ENCODE results near the gene PLCXD3. TPM values are rescaled to one million over a fixed set of nuclear protein-coding genes. Genes with fewer than 3 reads are reported as not detected.
"Not testable (repeated sequence)": the region's sequence is repeated elsewhere in the genome, so short reads cannot be mapped to it uniquely, and the experiment has no call there.

Gene PLCXD3
- total RNA-seq, 1 donor from 2014 or later = 1.1 TPM

DNA sequence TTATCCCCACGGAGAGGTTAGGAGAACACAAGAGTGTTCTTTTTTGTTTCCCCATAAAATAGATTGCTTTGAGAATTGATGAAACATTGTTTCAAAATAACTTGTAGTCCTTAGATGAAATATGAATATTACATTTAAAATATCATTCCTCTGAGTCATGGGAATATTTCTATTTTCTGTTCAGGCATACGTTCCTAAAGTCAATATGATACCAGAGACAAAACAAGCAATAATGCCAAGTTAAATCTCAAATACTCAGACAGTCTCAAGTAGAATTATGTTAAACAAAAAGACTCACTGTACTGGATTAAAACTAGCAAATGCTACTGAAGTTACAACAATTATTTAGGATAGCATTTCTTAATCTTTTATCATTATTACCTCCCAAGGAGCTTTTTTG, 185.3 kb downstream of the PLCXD3 start:
- Mint-ChIP-seq H3K27me3 (no peaks in the 10 kb centered on the region), H3K27ac (no peak overlapping the region), H3K4me1 (ENCODE audit: low read depth) (no peaks in the 10 kb centered on the region), H3K9me3 (ENCODE audit: low read depth) (peaks cover 7% of the 10 kb centered on the region), H3K36me3 (ENCODE audit: insufficient read depth) (peaks cover under 1% of the 10 kb centered on the region), H3K4me3 (ENCODE audit: low read depth) (no peak overlapping the region)
- TF ChIP-seq, protein P1, sequence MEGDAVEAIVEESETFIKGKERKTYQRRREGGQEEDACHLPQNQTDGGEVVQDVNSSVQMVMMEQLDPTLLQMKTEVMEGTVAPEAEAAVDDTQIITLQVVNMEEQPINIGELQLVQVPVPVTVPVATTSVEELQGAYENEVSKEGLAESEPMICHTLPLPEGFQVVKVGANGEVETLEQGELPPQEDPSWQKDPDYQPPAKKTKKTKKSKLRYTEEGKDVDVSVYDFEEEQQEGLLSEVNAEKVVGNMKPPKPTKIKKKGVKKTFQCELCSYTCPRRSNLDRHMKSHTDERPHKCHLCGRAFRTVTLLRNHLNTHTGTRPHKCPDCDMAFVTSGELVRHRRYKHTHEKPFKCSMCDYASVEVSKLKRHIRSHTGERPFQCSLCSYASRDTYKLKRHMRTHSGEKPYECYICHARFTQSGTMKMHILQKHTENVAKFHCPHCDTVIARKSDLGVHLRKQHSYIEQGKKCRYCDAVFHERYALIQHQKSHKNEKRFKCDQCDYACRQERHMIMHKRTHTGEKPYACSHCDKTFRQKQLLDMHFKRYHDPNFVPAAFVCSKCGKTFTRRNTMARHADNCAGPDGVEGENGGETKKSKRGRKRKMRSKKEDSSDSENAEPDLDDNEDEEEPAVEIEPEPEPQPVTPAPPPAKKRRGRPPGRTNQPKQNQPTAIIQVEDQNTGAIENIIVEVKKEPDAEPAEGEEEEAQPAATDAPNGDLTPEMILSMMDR (IDR thresholded peaks at IDR 0.05; ENCODE audit: unreplicated experiment) = no peak
- DNase-seq (ENCODE audit: low spot score, unreplicated experiment) = no peak

DNA sequence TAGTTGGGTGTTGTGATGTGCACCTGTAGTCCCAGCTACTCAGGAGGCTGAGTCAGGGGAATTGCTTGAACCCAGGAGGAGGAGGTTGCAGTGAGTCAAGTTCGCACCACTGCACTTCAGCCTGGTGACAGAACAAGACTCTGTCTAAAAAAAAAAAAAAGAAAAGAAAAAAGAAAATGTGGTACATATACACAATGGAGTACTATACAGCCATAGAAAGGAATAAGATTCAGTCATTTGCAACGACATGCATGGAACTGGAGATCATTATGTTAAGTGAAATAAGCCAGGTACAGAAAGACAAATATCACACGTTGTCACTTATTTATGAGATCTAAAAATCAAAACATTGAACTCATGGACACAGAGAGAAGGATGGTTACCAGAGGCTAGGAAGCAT, 187.6 kb downstream of the PLCXD3 start:
- not testable (repeated sequence) for H3K4me1 Mint-ChIP-seq (ENCODE audit: low read depth); H3K27me3 Mint-ChIP-seq; H3K27ac Mint-ChIP-seq; H3K36me3 Mint-ChIP-seq (ENCODE audit: insufficient read depth); H3K4me3 Mint-ChIP-seq (ENCODE audit: low read depth); DNase-seq (ENCODE audit: low spot score, unreplicated experiment)
- peaks cover 11% of the 10 kb centered on the region for H3K9me3 Mint-ChIP-seq (ENCODE audit: low read depth)

DNA sequence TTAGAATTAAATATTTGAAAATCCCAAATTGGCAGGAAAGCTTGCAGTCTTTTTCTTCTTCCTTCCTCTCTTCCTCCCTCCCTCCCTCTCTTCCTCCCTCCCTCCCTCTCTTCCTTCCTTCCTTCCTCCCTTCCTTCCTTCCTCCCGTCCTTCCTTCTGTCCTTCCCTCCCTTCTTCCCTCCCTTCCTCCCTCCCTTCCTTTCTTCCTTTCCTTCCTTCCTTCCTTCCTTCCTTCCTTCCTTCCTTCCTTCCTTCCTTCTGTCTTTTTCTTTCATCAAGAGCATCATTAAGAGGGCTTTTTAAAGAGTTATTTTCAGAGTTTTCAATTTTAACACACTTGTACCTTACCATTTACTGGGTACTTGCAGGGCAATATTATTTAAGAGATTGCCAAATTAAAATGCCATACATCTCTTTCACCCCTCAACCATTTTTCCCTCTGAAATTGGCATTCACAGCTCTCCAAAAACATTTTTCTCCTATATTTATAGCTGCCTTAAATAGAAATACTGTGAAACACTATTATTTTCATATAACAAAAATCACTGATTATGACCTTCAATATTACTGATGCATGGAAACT, 197.8 kb downstream of the PLCXD3 start:
- no peaks in the 10 kb centered on the region for H3K4me1 Mint-ChIP-seq (ENCODE audit: low read depth)
- H3K27ac Mint-ChIP-seq = no peak overlapping the region
- TF ChIP-seq, protein P1 (IDR thresholded peaks at IDR 0.05; ENCODE audit: unreplicated experiment) = no peak
- no peaks in the 10 kb centered on the region for H3K36me3 Mint-ChIP-seq (ENCODE audit: insufficient read depth)
- no peaks in the 10 kb centered on the region for H3K27me3 Mint-ChIP-seq
- no peak for DNase-seq (ENCODE audit: low spot score, unreplicated experiment)
- H3K9me3 Mint-ChIP-seq (ENCODE audit: low read depth) = peaks cover under 1% of the 10 kb centered on the region
- no peak overlapping the region for H3K4me3 Mint-ChIP-seq (ENCODE audit: low read depth)

DNA sequence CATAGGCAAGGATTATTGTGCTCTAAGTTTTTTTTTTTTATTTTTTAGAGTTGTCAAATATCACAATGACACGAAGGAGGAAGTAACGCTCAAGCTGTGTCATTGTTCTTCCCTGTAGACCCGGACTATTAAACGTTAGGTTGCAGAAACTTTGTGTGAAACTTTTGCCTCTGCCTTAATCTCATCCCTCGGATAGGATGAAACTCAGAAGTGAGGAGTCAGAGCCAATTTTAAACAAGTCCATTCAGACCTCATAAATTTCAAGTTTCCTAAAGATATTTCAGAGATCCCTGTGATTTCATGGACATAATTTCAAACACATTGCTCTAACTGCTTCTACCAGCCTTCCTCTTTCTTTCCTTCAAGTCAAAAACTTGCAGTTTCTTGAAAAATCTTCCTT, 198.3 kb downstream of the PLCXD3 start:
- no peak for DNase-seq (ENCODE audit: low spot score, unreplicated experiment)
- no peaks in the 10 kb centered on the region for H3K4me1 Mint-ChIP-seq (ENCODE audit: low read depth)

DNA sequence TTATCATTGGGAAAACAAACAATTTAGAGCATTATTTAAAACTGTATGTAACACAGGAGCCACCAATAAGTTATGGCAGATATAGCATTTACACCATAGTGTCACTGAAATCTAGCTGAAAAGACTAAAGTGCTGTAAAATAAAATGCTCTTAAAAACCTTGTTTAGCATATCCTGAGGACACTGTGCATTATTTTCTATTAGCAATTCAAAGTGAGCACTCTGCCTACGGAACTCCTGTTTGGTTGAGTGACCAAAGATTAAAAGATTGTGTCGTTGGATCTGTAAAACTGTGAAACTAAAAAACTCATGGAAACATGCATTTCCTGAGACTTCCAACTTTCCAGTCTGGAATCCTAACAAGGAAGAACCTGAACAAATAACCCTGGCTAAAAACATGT, 201.1 kb downstream of the PLCXD3 start:
- no peaks in the 10 kb centered on the region for H3K27me3 Mint-ChIP-seq
- TF ChIP-seq, protein P1 (IDR thresholded peaks at IDR 0.05; ENCODE audit: unreplicated experiment) = no peak

More for the DNA sequence above, 198.3 kb downstream of the PLCXD3 start:
- Mint-ChIP-seq H3K4me3 (ENCODE audit: low read depth) (no peak overlapping the region), H3K27me3 (no peaks in the 10 kb centered on the region), H3K36me3 (ENCODE audit: insufficient read depth) (no peaks in the 10 kb centered on the region), H3K27ac (no peak overlapping the region), H3K9me3 (ENCODE audit: low read depth) (no peaks in the 10 kb centered on the region)
- TF ChIP-seq, protein P1 (IDR thresholded peaks at IDR 0.05; ENCODE audit: unreplicated experiment) = no peak

DNA sequence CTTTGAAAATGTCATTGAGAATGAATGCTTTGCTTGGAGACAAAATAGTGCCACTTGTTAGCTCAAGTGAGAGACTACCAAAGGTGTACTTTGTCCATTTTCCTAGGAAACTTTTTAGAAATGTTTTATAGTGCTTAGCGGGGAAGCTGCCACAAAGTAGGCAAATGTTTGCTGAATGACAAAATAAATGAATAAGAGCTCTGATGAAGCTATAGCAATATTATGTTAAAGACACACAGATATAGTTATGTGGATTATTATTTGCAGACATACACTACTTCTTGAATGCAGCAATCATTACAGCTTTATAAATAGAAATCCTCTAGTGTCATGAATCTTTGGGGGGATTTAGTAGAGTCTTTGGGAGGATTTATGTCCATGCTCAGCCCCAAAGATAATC, 204.4 kb downstream of the PLCXD3 start:
- H3K9me3 Mint-ChIP-seq (ENCODE audit: low read depth) = no peaks in the 10 kb centered on the region
- H3K27me3 Mint-ChIP-seq = no peaks in the 10 kb centered on the region
- no peak for DNase-seq (ENCODE audit: low spot score, unreplicated experiment)
- no peaks in the 10 kb centered on the region for H3K4me1 Mint-ChIP-seq (ENCODE audit: low read depth)
- H3K27ac Mint-ChIP-seq = no peak overlapping the region
- TF ChIP-seq, protein P1 (IDR thresholded peaks at IDR 0.05; ENCODE audit: unreplicated experiment) = no peak
- no peak overlapping the region for H3K4me3 Mint-ChIP-seq (ENCODE audit: low read depth)
- no peaks in the 10 kb centered on the region for H3K36me3 Mint-ChIP-seq (ENCODE audit: insufficient read depth)

More for the DNA sequence above, 201.1 kb downstream of the PLCXD3 start:
- H3K36me3 Mint-ChIP-seq (ENCODE audit: insufficient read depth) = no peaks in the 10 kb centered on the region
- H3K9me3 Mint-ChIP-seq (ENCODE audit: low read depth) = no peaks in the 10 kb centered on the region
- no peak for DNase-seq (ENCODE audit: low spot score, unreplicated experiment)
- no peak overlapping the region for H3K4me3 Mint-ChIP-seq (ENCODE audit: low read depth)
- no peak overlapping the region for H3K27ac Mint-ChIP-seq
- H3K4me1 Mint-ChIP-seq (ENCODE audit: low read depth) = no peaks in the 10 kb centered on the region

All from progenitor cell of endocrine pancreas (in vitro differentiated cells).